NCI-H82 treated with DMSO at 0.1 percent for 48 hours (cell line): ENCODE results near the gene RANBP17.
A peak's percentile ranks its signal among the peaks of the same experiment; 100 is the strongest.
"Not testable (repeated sequence)": the region's sequence is repeated elsewhere in the genome, so short reads cannot be mapped to it uniquely, and the experiment has no call there.

Source experiments
- DNase-seq: peaks from one replicate; lab custom pipeline; 2025; ENCODE audit not compliant: unreplicated experiment; lab: John Stamatoyannopoulos, UW

Gene RANBP17

GRCh38 chr5:171283753-171284152 is 421.9 kb downstream of the RANBP17 start:
- no peak for DNase-seq

- DNase-seq = no peak
Observed at GRCh38 chr5:171285465-171285864, 423.6 kb downstream of the RANBP17 start.

- no peak for DNase-seq
Observed at GRCh38 chr5:171288066-171288465, 426.2 kb downstream of the RANBP17 start.

GRCh38 chr5:171291371-171291770 is 429.6 kb downstream of the RANBP17 start:
- no peak for DNase-seq

GRCh38 chr5:171295299-171295698 is 433.5 kb downstream of the RANBP17 start:
- DNase-seq = no peak

GRCh38 chr5:171295801-171296200 is 434.0 kb downstream of the RANBP17 start:
- no peak for DNase-seq

- not testable (repeated sequence) for DNase-seq
Observed at GRCh38 chr5:171297941-171298340, 436.1 kb downstream of the RANBP17 start.

- DNase-seq = no peak
Observed at GRCh38 chr5:171299228-171299627, 437.4 kb downstream of the RANBP17 start.

GRCh38 chr5:171299851-171300250 is 438.0 kb downstream of the RANBP17 start:
- DNase-seq = no peak

GRCh38 chr5:171300358-171300757 is 438.5 kb downstream of the RANBP17 start:
- no peak for DNase-seq

GRCh38 chr5:171306166-171306565 is 444.3 kb downstream of the RANBP17 start:
- DNase-seq = no peak

GRCh38 chr5:171306781-171307591 is 445.2 kb downstream of the RANBP17 start:
- DNase-seq = no peak

GRCh38 chr5:171307789-171308452 is 446.1 kb downstream of the RANBP17 start:
- no peak for DNase-seq

- peak; percentile 3 for DNase-seq
Observed at GRCh38 chr5:171308453-171309275, 446.8 kb downstream of the RANBP17 start, which contains the start of gene TLX3. Gene TLX3, plus strand, starts transcription at chr5:171309248. Its CDS starts 118 bp downstream, at chr5:171309366.

- no peak for DNase-seq
Observed at GRCh38 chr5:171309276-171310211, 447.7 kb downstream of the RANBP17 start.

GRCh38 chr5:171310212-171310818 is 448.5 kb downstream of the RANBP17 start:
- DNase-seq = no peak

- DNase-seq = no peak
Observed at GRCh38 chr5:171310819-171311321, 449.1 kb downstream of the RANBP17 start.

GRCh38 chr5:171311322-171312077 is 449.7 kb downstream of the RANBP17 start:
- DNase-seq = no peak
